HEK293 (cell line): ENCODE results near the gene ZNF483.

ENCODE experiments used
- ZNF350 ChIP-seq: fragments of 450-650 bp; formaldehyde crosslinking; IDR thresholded peaks from 2 replicates; pipeline ENCODE4 v1.5.0; 2017; ENCODE audit warnings: missing biosample characterization, mild to moderate bottlenecking, missing genetic modification characterization
- ZNF639 ChIP-seq: fragments of 450-650 bp; formaldehyde crosslinking; IDR thresholded peaks from 2 replicates; pipeline ENCODE4 v1.5.1; 2016; ENCODE audit warnings: missing biosample characterization, missing genetic modification characterization

- TF ChIP-seq ZNF639 (no peak), ZNF350 (no peak)
These were observed 36.3 kb downstream of the ZNF483 start for GRCh38 chr9:111561165-111561719.
